HepG2 (cell line): ENCODE data around the gene PCNA. TPM values are rescaled to one million over a fixed set of nuclear protein-coding genes. Genes with fewer than 3 reads are reported as not detected.
A peak's percentile ranks its signal among the peaks of the same experiment; 100 is the strongest.

Experiments
- ADNP ChIP-seq: sonication (generic); formaldehyde crosslinking; IDR thresholded peaks from 2 replicates; pipeline ENCODE4 v1.4.0; 2020; ENCODE audit warnings: missing genetic modification reagents
- ATF1 ChIP-seq: IDR thresholded peaks from 2 replicates; pipeline ENCODE4 v1.6.1; 2016; ENCODE audit warnings: mild to moderate bottlenecking, control low read depth
- CENPBD1 ChIP-seq: sonication (generic); formaldehyde crosslinking; IDR thresholded peaks from 2 replicates; pipeline ENCODE4 v1.8.0; 2022; ENCODE audit warnings: missing genetic modification reagents, low read depth, mild to moderate bottlenecking, borderline replicate concordance
- DRAP1 ChIP-seq: IDR thresholded peaks from 2 replicates; pipeline ENCODE4 v1.6.1; 2016; ENCODE audit warnings: missing genetic modification reagents, missing compliant biosample characterization
- EED ChIP-seq: sonication (generic); formaldehyde crosslinking; IDR thresholded peaks from 2 replicates; pipeline ENCODE4 v1.5.0; 2020; ENCODE audit warnings: mild to moderate bottlenecking, missing genetic modification reagents
- FLYWCH1 ChIP-seq: sonication (generic); formaldehyde crosslinking; IDR thresholded peaks from 2 replicates; pipeline ENCODE4 v1.8.1; 2023; ENCODE audit warnings: mild to moderate bottlenecking, missing genetic modification reagents
- FOXA3 ChIP-seq: IDR thresholded peaks from 2 replicates; pipeline ENCODE4 v1.6.1; 2016; ENCODE audit warnings: missing genetic modification reagents, missing compliant biosample characterization
- FOXC1 ChIP-seq: sonication (generic); formaldehyde crosslinking; IDR thresholded peaks from 2 replicates; pipeline ENCODE4 v1.8.0; 2022; ENCODE audit warnings: mild to moderate bottlenecking, missing genetic modification reagents, borderline replicate concordance
- HCFC1 ChIP-seq: fragments of 150-350 bp; IDR thresholded peaks from 2 replicates; pipeline ENCODE4 v1.6.1; 2014; ENCODE audit warnings: low read depth, low read length
- HMGXB4 ChIP-seq, 2 experiments: sonication (generic) in 1 of 2; formaldehyde crosslinking in 1 of 2; IDR thresholded peaks; 2 replicates each; pipeline versions ENCODE4 v1.4.0 to v1.6.1; 2018 to 2020; ENCODE audit warnings: missing genetic modification reagents in 2 of 2, borderline replicate concordance in 1 of 2, low read depth in 1 of 2, mild to moderate bottlenecking in 1 of 2, missing biosample characterization in 1 of 2
- HNRNPUL1 ChIP-seq: fragments of 200-400 bp; formaldehyde crosslinking; IDR thresholded peaks from 2 replicates; pipeline ENCODE4 v1.6.1; 2017; ENCODE audit warnings: low read depth, mild to moderate bottlenecking, low read length, moderate library complexity
- KDM3A ChIP-seq: IDR thresholded peaks from 2 replicates; pipeline ENCODE4 v1.6.1; 2018; ENCODE audit warnings: low read depth, missing compliant biosample characterization
- MYPOP ChIP-seq: sonication (generic); formaldehyde crosslinking; IDR thresholded peaks from 2 replicates; pipeline ENCODE4 v1.8.1; 2023; ENCODE audit warnings: mild to moderate bottlenecking, moderate library complexity, missing genetic modification reagents
- NFIC ChIP-seq: IDR thresholded peaks from 2 replicates; pipeline ENCODE4 v1.6.1; 2012; ENCODE audit warnings: mild to moderate bottlenecking, low read length, inconsistent platforms
- RARA ChIP-seq: IDR thresholded peaks from 2 replicates; pipeline ENCODE4 v1.6.1; 2016; ENCODE audit warnings: missing genetic modification reagents, missing compliant biosample characterization
- SOX5 ChIP-seq: IDR thresholded peaks from 2 replicates; pipeline ENCODE4 v1.6.1; 2016; ENCODE audit warnings: borderline replicate concordance
- SRSF4 ChIP-seq: fragments of 200-400 bp; formaldehyde crosslinking; IDR thresholded peaks from one replicate; pipeline ENCODE4 v1.6.1; 2018; ENCODE audit warnings: mild to moderate bottlenecking, low read depth, low read length, moderate library complexity; ENCODE audit not compliant: poor library complexity, severe bottlenecking
- ZBTB39 ChIP-seq: sonication (generic); formaldehyde crosslinking; IDR thresholded peaks from 2 replicates; pipeline ENCODE4 v1.5.0; 2020; ENCODE audit warnings: missing genetic modification reagents
- ZNF274 ChIP-seq: sonication (generic); formaldehyde crosslinking; IDR thresholded peaks from 2 replicates; pipeline ENCODE4 v1.5.1; 2020; ENCODE audit warnings: mild to moderate bottlenecking, missing genetic modification reagents
- ZNF326 ChIP-seq: sonication (generic); formaldehyde crosslinking; IDR thresholded peaks from 2 replicates; pipeline ENCODE4 v1.4.0; 2020; ENCODE audit warnings: missing genetic modification reagents, borderline replicate concordance
- ZNF619 ChIP-seq: sonication (generic); formaldehyde crosslinking; IDR thresholded peaks from 2 replicates; pipeline ENCODE4 v1.4.0; 2020; ENCODE audit warnings: mild to moderate bottlenecking, missing genetic modification reagents
- ZNF784 ChIP-seq: sonication (generic); formaldehyde crosslinking; IDR thresholded peaks from 2 replicates; pipeline ENCODE4 v1.5.1; 2020; ENCODE audit warnings: missing genetic modification reagents, mild to moderate bottlenecking, borderline replicate concordance
- polyA plus RNA-seq, 8 experiments: library from polyadenylated mRNA; depleted of rRNA in 3 of 8; stranded (reverse) in 7 of 8; unstranded in 1 of 8; fragments of >200 nt; fragmentation: Illumina TruSeq in 4 of 8; extraction: Trizol in 4 of 8; gene quantifications; 2 replicates each; pipeline versions ENCODE4 v1.2.1 to v1.2.3, GENCODE V29; 2011 to 2016; ENCODE audit warnings: low read depth in 4 of 8, missing spikeins in 1 of 8, mixed read lengths in 1 of 8; ENCODE audit not compliant: insufficient read depth in 1 of 8
- total RNA-seq, 5 experiments: library from RNA; depleted of rRNA; stranded (reverse); fragments of >200 nt; fragmentation: Illumina TruSeq; extraction: Trizol; gene quantifications; 2 replicates each; pipeline ENCODE4 v1.2.3, GENCODE V29; 2016; ENCODE audit warnings: low read depth in 1 of 5

PCNA gene
- total and polyA plus RNA-seq, 2 of the 13 experiments (the other 11 are each of a cell fraction or from before 2014, with no cell fraction given) = 229 to 655 TPM

GRCh38 chr20:5120185-5120476 is 373 bp upstream of the PCNA start (continued):
- TF ChIP-seq ZNF274 (no peak), ZBTB39 (no peak; the same call in 1 of the 2 replicates), RARA (CRISPR knock-in tag) (peak; percentile 4; the same call in 1 of the 2 replicates), FOXC1 (peak; percentile 17; the same call in 1 of the 2 replicates), ZNF784 (CRISPR knock-in tag) (peak; percentile 6; the same call in 1 of the 2 replicates), HMGXB4 (CRISPR knock-in tag; IDR thresholded peaks at IDR 0.05; ENCODE audit: borderline replicate concordance in 1 of 2, low read depth in 1 of 2) (peak in 1 of 2 experiments; percentile 39; a peak in 2 of 4 replicates), ATF1 (CRISPR knock-in tag) (peak; percentile 86), NFIC (peak; percentile 27; the same call in 1 of the 2 replicates), ZNF326 (CRISPR knock-in tag) (0 out of 2 replicates have a peak, but pooled peaks have one; percentile 68), ADNP (0 out of 2 replicates have a peak, but pooled peaks have one; percentile 6), DRAP1 (CRISPR knock-in tag) (peak; percentile 10), SRSF4 (no peak), HNRNPUL1 (no peak), EED (CRISPR knock-in tag) (no peak), FOXA3 (CRISPR knock-in tag) (no peak), MYPOP (no peak), SOX5 (CRISPR knock-in tag) (no peak), FLYWCH1 (no peak; the same call in 1 of the 2 replicates), CENPBD1 (CRISPR knock-in tag) (0 out of 2 replicates have a peak, but pooled peaks have one; percentile 66), KDM3A (CRISPR knock-in tag) (0 out of 2 replicates have a peak, but pooled peaks have one; percentile 20), ZNF619 (CRISPR knock-in tag) (0 out of 2 replicates have a peak, but pooled peaks have one; percentile 49), HCFC1 (no peak)
